Measurements from ENCODE around the gene ALMS1.
"Not testable (repeated sequence)": the region's sequence is repeated elsewhere in the genome, so short reads cannot be mapped to it uniquely, and the experiment has no call there.

Gene ALMS1

GRCh38 chr2:73624036-73624435 is 238.4 kb downstream of the ALMS1 start:
- not testable (repeated sequence) for DNase-seq

DNA sequence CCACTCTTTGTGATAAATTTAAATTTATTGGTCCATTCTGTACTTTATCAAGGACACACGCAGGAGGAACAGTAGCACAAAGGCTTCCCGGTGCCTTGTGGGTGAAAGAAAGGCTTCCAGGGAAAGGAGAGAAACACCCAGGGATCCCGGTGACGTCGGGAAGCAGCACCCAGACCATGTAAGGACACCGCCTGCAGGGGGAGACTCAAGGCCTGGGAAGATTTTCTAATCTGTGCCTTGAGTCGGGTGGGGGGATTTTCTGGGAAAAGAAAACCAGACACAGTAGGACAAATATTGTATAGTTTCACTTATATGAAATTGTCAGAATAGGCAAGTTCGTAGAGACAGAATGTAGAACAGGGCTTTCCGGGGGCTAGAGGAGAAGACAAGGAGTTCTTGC is 239.0 kb downstream of the ALMS1 start:
- not testable (repeated sequence) for DNase-seq

GRCh38 chr2:73626237-73626636 is 240.6 kb downstream of the ALMS1 start:
- not testable (repeated sequence) for DNase-seq

- not testable (repeated sequence) for DNase-seq
Observed at GRCh38 chr2:73628493-73628892, 242.9 kb downstream of the ALMS1 start.

- not testable (repeated sequence) for DNase-seq
Observed at GRCh38 chr2:73630662-73631266, 245.1 kb downstream of the ALMS1 start.

- not testable (repeated sequence) for DNase-seq
Observed at GRCh38 chr2:73636977-73637376, 251.3 kb downstream of the ALMS1 start.

GRCh38 chr2:73638429-73638828 is 252.8 kb downstream of the ALMS1 start:
- DNase-seq = no peak

GRCh38 chr2:73640511-73640911 is 254.9 kb downstream of the ALMS1 start:
- no peak for DNase-seq

- no peak for DNase-seq
Observed at GRCh38 chr2:73640946-73641766, 255.5 kb downstream of the ALMS1 start.

DNA sequence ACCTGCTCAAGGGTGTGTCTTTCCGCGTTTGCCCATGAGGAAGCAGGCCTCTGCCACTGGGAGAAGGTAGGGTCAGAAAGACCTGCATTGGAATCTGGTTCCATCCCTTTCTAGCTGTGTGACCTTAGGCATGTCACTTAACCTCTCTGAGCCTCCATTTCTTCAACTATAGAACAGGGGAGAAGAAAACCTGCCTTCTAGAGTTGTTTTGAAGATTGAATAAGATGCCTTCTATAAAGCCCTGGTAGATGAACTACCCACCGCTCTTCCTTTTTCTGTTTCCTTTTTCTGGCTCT is 256.1 kb downstream of the ALMS1 start:
- DNase-seq = no peak

DNA sequence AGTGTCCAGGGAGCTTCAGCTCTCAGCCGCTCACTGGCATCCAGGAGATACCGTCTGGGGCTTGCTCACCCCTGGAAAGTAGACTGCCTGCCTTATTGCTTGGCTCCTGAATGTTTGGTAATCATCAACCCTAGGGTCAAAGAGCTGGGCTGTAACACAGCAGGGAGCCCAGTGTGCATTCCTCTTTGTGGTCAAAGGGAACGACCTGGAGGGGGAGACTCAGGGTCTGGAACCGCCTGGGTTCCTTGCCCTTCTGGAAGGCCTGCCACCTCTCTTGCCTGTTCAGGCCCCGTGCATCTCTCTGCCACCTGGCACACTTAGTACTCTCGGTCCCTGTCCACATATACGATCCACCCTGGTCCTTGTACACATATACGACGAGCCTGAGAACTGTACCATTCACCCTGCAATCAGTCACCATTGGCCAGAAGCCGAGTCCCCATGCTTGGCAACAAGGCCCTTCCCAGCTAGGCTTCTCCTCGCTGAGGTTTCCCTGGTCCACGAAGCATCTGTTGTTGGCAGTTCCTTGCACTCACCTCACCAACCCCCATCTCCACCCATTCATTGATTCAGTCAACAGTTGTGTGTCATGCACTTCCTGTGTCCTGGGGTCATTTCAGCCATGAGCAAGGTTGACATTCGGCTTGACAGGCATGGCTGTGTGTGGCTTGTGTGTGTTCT is 256.8 kb downstream of the ALMS1 start, which contains the start of gene NAT8:
TSS of gene NAT8 (minus strand) at position 85 of the 681 bp plus-strand sequence. CDS start 794 bp downstream, outside the sequence.
- DNase-seq = no peak

- DNase-seq = not testable (repeated sequence)
Observed at GRCh38 chr2:73647690-73648089, 262.1 kb downstream of the ALMS1 start.

GRCh38 chr2:73651591-73652230 is 266.1 kb downstream of the ALMS1 start:
- DNase-seq = no peak

- no peak for DNase-seq
Observed at GRCh38 chr2:73652348-73652747, 266.7 kb downstream of the ALMS1 start.

DNA sequence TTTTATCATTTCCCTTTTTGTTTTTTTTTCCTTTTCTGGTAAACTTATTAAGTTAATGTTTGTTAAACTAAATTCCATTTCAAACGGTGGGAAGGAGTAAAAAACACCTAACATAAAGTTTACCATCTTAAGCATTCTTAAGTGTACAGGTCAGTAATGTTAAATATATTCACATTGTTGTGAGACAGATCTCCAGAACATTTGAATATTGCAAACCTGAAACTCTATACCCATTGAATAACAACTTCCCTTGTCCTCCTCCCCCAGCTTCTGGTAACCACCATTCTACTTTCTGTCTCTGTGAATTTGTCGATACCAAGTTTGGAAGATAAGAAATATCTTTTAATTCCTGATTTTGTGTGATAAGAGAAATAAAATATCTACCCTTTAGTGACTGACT is 268.5 kb downstream of the ALMS1 start:
- no peak for DNase-seq
